Measurements from ENCODE around the gene TEX44. TPM values are rescaled to one million over a fixed set of nuclear protein-coding genes. Genes with fewer than 3 reads are reported as not detected.

TEX44 gene
- total and polyA plus RNA-seq, 2 of the 13 experiments (the other 11 are each of a cell fraction or from before 2014, with no cell fraction given) = not detected

- peak; percentile 18; the same call in 1 of the 2 replicates for TF ChIP-seq ZBTB46 (CRISPR knock-in tag; IDR thresholded peaks at IDR 0.05; ENCODE audit: borderline replicate concordance)
- TF ChIP-seq SAP130 (CRISPR knock-in tag; IDR thresholded peaks at IDR 0.05; ENCODE audit: low read depth) = peak; percentile 58
- 0 out of 2 replicates have a peak, but pooled peaks have one; percentile 16 for TF ChIP-seq CTCF (CRISPR knock-in tag; IDR thresholded peaks at IDR 0.05)
- peak; percentile 48; the same call in 1 of the 2 replicates for TF ChIP-seq ZFX (CRISPR knock-in tag; IDR thresholded peaks at IDR 0.05; ENCODE audit: low read depth)
- peak; percentile 77 for TF ChIP-seq CREM (IDR thresholded peaks at IDR 0.05)
- no peak for TF ChIP-seq CREM (CRISPR knock-in tag; IDR thresholded peaks at IDR 0.05)
- peak; percentile 29; the same call in 1 of the 2 replicates for TF ChIP-seq FOSL2 (CRISPR knock-in tag; IDR thresholded peaks at IDR 0.05)
- TF ChIP-seq JUN (CRISPR knock-in tag; IDR thresholded peaks at IDR 0.05) = peak; percentile 49; the same call in 1 of the 2 replicates
- 0 out of 2 replicates have a peak, but pooled peaks have one; percentile 31 for TF ChIP-seq ERF (CRISPR knock-in tag; IDR thresholded peaks at IDR 0.05)
- TF ChIP-seq U2AF2 (IDR thresholded peaks at IDR 0.05; ENCODE audit: low read depth, low read length) = peak; percentile 95
- peak in 1 of 2 experiments; percentile 16; a peak in 1 of 4 replicates for TF ChIP-seq HMGXB4 (CRISPR knock-in tag; IDR thresholded peaks at IDR 0.05; ENCODE audit: borderline replicate concordance in 1 of 2, low read depth in 1 of 2)
- 0 out of 2 replicates have a peak, but pooled peaks have one; percentile 14 for TF ChIP-seq ZBTB21 (CRISPR knock-in tag; IDR thresholded peaks at IDR 0.05)
- no peak for TF ChIP-seq POLR2AphosphoS5 (IDR thresholded peaks at IDR 0.05; ENCODE audit: low read depth, low read length)
- peak; percentile 94 for TF ChIP-seq RFX5 (IDR thresholded peaks at IDR 0.05; ENCODE audit: low read depth, low read length)
- TF ChIP-seq PATZ1 (CRISPR knock-in tag; IDR thresholded peaks at IDR 0.05) = peak; percentile 17; the same call in 1 of the 2 replicates
- TF ChIP-seq RBFOX2 (IDR thresholded peaks at IDR 0.05; ENCODE audit: low read depth, low read length) = peak; percentile 36; the same call in 1 of the 2 replicates
- peak; percentile 67 for TF ChIP-seq ZFY (CRISPR knock-in tag; IDR thresholded peaks at IDR 0.05)
Measured at GRCh38 chr2:231604685-231605606, 12.3 kb downstream of the TEX44 start (continued).
